Activated T-helper 17 cell treated with anti-CD3 and anti-CD28 coated beads, Interleukin-2, amount 50 U/mL, for 72 hours (primary cell): ENCODE data around the gene DLEC1. TPM values are rescaled to one million over a fixed set of nuclear protein-coding genes. Genes with fewer than 3 reads are reported as not detected.
"Not testable (repeated sequence)": the region's sequence is repeated elsewhere in the genome, so short reads cannot be mapped to it uniquely, and the experiment has no call there.

Experiments used
- ATAC-seq: fragments of 150-1000 bp; cut with Tn5 transposase; replicated peaks from 2 replicates; pipeline ENCODE4 v1.10.0; 2021; ENCODE audit warnings: mild to moderate bottlenecking, moderate library complexity
- H3K27ac Mint-ChIP-seq: one replicate; pipeline ENCODE4 v1.8.0; 2022; ENCODE audit warnings: mixed read lengths
- H3K27me3 Mint-ChIP-seq: one replicate; pipeline ENCODE4 v1.8.0; 2022; ENCODE audit warnings: mixed read lengths
- H3K36me3 Mint-ChIP-seq: one replicate; pipeline ENCODE4 v1.8.0; 2022; ENCODE audit warnings: low read depth, mild to moderate bottlenecking, mixed read lengths
- H3K4me1 Mint-ChIP-seq: one replicate; pipeline ENCODE4 v1.8.0; 2022; ENCODE audit warnings: mixed read lengths
- H3K4me3 Mint-ChIP-seq: one replicate; pipeline ENCODE4 v1.8.0; 2022; ENCODE audit warnings: mild to moderate bottlenecking, mixed read lengths
- H3K9me3 Mint-ChIP-seq: one replicate; pipeline ENCODE4 v1.8.0; 2022; ENCODE audit warnings: mixed read lengths
- total RNA-seq, 2 donors: library from RNA; stranded (reverse); gene quantifications; one replicate each; pipeline ENCODE4 v1.2.3, GENCODE V29; 2022

Gene DLEC1
- total RNA-seq, 2 donors from 2014 or later: 1.2 to 2.0 TPM

GRCh38 chr3:38032328-38032865 lies 6.6 kb upstream of the DLEC1 start:
- no peaks in the 10 kb centered on the region for H3K36me3 Mint-ChIP-seq

GRCh38 chr3:38033586-38033985 lies 5.4 kb upstream of the DLEC1 start:
- H3K4me1 Mint-ChIP-seq: peaks cover 22% of the 10 kb centered on the region
- not testable (repeated sequence) for H3K4me3 Mint-ChIP-seq, H3K27me3 Mint-ChIP-seq, H3K36me3 Mint-ChIP-seq, ATAC-seq, H3K9me3 Mint-ChIP-seq
- H3K27ac Mint-ChIP-seq: peak overlapping the region; percentile 70

More at GRCh38 chr3:38032328-38032865, 6.6 kb upstream of the DLEC1 start:
- H3K27ac Mint-ChIP-seq: peak overlapping the region; percentile 81
- H3K4me3 Mint-ChIP-seq: no peak overlapping the region
- peaks cover 16% of the 10 kb centered on the region for H3K4me1 Mint-ChIP-seq
- no peaks in the 10 kb centered on the region for H3K27me3 Mint-ChIP-seq
- ATAC-seq: no peak
- no peaks in the 10 kb centered on the region for H3K9me3 Mint-ChIP-seq

GRCh38 chr3:38034335-38034734 lies 4.7 kb upstream of the DLEC1 start:
- not testable (repeated sequence) for ATAC-seq, H3K9me3 Mint-ChIP-seq
- peaks cover 27% of the 10 kb centered on the region for H3K4me1 Mint-ChIP-seq

GRCh38 chr3:38036286-38036685 lies 2.7 kb upstream of the DLEC1 start:
- Mint-ChIP-seq H3K4me1 (peaks cover 29% of the 10 kb centered on the region), H3K9me3 (peaks cover 9% of the 10 kb centered on the region), H3K4me3 (no peak overlapping the region), H3K27me3 (no peaks in the 10 kb centered on the region), H3K27ac (peak overlapping the region; percentile 63), H3K36me3 (peaks cover 10% of the 10 kb centered on the region)
- ATAC-seq: no peak

More at GRCh38 chr3:38034335-38034734, 4.7 kb upstream of the DLEC1 start:
- H3K4me3 Mint-ChIP-seq, H3K27ac Mint-ChIP-seq, H3K27me3 Mint-ChIP-seq: not testable (repeated sequence)
- peaks cover 10% of the 10 kb centered on the region for H3K36me3 Mint-ChIP-seq

GRCh38 chr3:38036906-38037305 lies 2.1 kb upstream of the DLEC1 start:
- Mint-ChIP-seq H3K36me3 (peaks cover 10% of the 10 kb centered on the region), H3K9me3 (peaks cover 9% of the 10 kb centered on the region), H3K27ac (peak overlapping the region; percentile 63), H3K4me1 (peaks cover 28% of the 10 kb centered on the region), H3K4me3 (no peak overlapping the region), H3K27me3 (no peaks in the 10 kb centered on the region)
- no peak for ATAC-seq

GRCh38 chr3:38038447-38038911 lies 529 bp upstream of the DLEC1 start:
- Mint-ChIP-seq H3K36me3 (peaks cover 10% of the 10 kb centered on the region), H3K4me1 (peaks cover 32% of the 10 kb centered on the region), H3K9me3 (peaks cover 9% of the 10 kb centered on the region)

GRCh38 chr3:38039899-38040261 lies 872 bp downstream of the DLEC1 start:
- ATAC-seq: peak; percentile 51
- H3K4me3 Mint-ChIP-seq: peak overlapping the region; percentile 79
- peaks cover 32% of the 10 kb centered on the region for H3K4me1 Mint-ChIP-seq
- H3K9me3 Mint-ChIP-seq: peaks cover 9% of the 10 kb centered on the region
- H3K27ac Mint-ChIP-seq: peak overlapping the region; percentile 95
- H3K27me3 Mint-ChIP-seq: no peaks in the 10 kb centered on the region
- peaks cover 10% of the 10 kb centered on the region for H3K36me3 Mint-ChIP-seq

More at GRCh38 chr3:38038447-38038911, 529 bp upstream of the DLEC1 start:
- Mint-ChIP-seq H3K27ac (peak overlapping the region; percentile 95), H3K4me3 (peak overlapping the region; percentile 79), H3K27me3 (no peaks in the 10 kb centered on the region)
- peak; percentile 80 for ATAC-seq

GRCh38 chr3:38040401-38040800 lies 1.4 kb downstream of the DLEC1 start:
- peak overlapping the region; percentile 79 for H3K4me3 Mint-ChIP-seq
- peaks cover 32% of the 10 kb centered on the region for H3K4me1 Mint-ChIP-seq
- H3K36me3 Mint-ChIP-seq: peaks cover 10% of the 10 kb centered on the region
- ATAC-seq: no peak
- H3K27ac Mint-ChIP-seq: peak overlapping the region; percentile 95
- no peaks in the 10 kb centered on the region for H3K27me3 Mint-ChIP-seq
- H3K9me3 Mint-ChIP-seq: peaks cover 9% of the 10 kb centered on the region

- Mint-ChIP-seq H3K36me3 (peaks cover 5% of the 10 kb centered on the region), H3K9me3 (peaks cover 2% of the 10 kb centered on the region), H3K4me1 (peaks cover 19% of the 10 kb centered on the region), H3K27ac (no peak overlapping the region), H3K27me3 (no peaks in the 10 kb centered on the region), H3K4me3 (no peak overlapping the region)
- no peak for ATAC-seq
Measured at GRCh38 chr3:38043486-38043885, 4.5 kb downstream of the DLEC1 start.

- Mint-ChIP-seq H3K9me3 (no peaks in the 10 kb centered on the region), H3K27ac (no peak overlapping the region), H3K36me3 (no peaks in the 10 kb centered on the region), H3K27me3 (no peaks in the 10 kb centered on the region), H3K4me1 (peaks cover 4% of the 10 kb centered on the region), H3K4me3 (no peak overlapping the region)
- no peak for ATAC-seq
Measured at GRCh38 chr3:38046027-38046426, 7.0 kb downstream of the DLEC1 start.

- Mint-ChIP-seq H3K27ac (no peak overlapping the region), H3K36me3 (no peaks in the 10 kb centered on the region), H3K4me3 (no peak overlapping the region), H3K4me1 (peaks cover 4% of the 10 kb centered on the region), H3K9me3 (no peaks in the 10 kb centered on the region), H3K27me3 (no peaks in the 10 kb centered on the region)
- ATAC-seq: no peak
Measured at GRCh38 chr3:38046821-38047220, 7.8 kb downstream of the DLEC1 start.

- no peaks in the 10 kb centered on the region for H3K9me3 Mint-ChIP-seq
- H3K4me3 Mint-ChIP-seq: no peak overlapping the region
- H3K36me3 Mint-ChIP-seq: no peaks in the 10 kb centered on the region
- peaks cover 1% of the 10 kb centered on the region for H3K4me1 Mint-ChIP-seq
- no peak for ATAC-seq
- H3K27ac Mint-ChIP-seq: no peak overlapping the region
- no peaks in the 10 kb centered on the region for H3K27me3 Mint-ChIP-seq
Measured at GRCh38 chr3:38047896-38048295, 8.9 kb downstream of the DLEC1 start.

GRCh38 chr3:38049358-38050126 lies 10.5 kb downstream of the DLEC1 start:
- H3K4me3 Mint-ChIP-seq: no peak overlapping the region
- no peaks in the 10 kb centered on the region for H3K27me3 Mint-ChIP-seq
- no peak overlapping the region for H3K27ac Mint-ChIP-seq
- ATAC-seq: no peak
- H3K4me1 Mint-ChIP-seq: no peaks in the 10 kb centered on the region
- no peaks in the 10 kb centered on the region for H3K9me3 Mint-ChIP-seq
- H3K36me3 Mint-ChIP-seq: no peaks in the 10 kb centered on the region

GRCh38 chr3:38051131-38051530 lies 12.1 kb downstream of the DLEC1 start:
- Mint-ChIP-seq H3K27ac (no peak overlapping the region), H3K36me3 (no peaks in the 10 kb centered on the region), H3K9me3 (no peaks in the 10 kb centered on the region), H3K4me1 (peaks cover 6% of the 10 kb centered on the region), H3K27me3 (no peaks in the 10 kb centered on the region), H3K4me3 (no peak overlapping the region)
- ATAC-seq: no peak

GRCh38 chr3:38053286-38053685 lies 14.3 kb downstream of the DLEC1 start:
- not testable (repeated sequence) for ATAC-seq, H3K27ac Mint-ChIP-seq, H3K4me3 Mint-ChIP-seq, H3K27me3 Mint-ChIP-seq, H3K36me3 Mint-ChIP-seq, H3K9me3 Mint-ChIP-seq, H3K4me1 Mint-ChIP-seq
